ENCODE results near the gene POU2AF2. TPM values are rescaled to one million over a fixed set of nuclear protein-coding genes. Genes with fewer than 3 reads are reported as not detected.

Gene POU2AF2, protein sequence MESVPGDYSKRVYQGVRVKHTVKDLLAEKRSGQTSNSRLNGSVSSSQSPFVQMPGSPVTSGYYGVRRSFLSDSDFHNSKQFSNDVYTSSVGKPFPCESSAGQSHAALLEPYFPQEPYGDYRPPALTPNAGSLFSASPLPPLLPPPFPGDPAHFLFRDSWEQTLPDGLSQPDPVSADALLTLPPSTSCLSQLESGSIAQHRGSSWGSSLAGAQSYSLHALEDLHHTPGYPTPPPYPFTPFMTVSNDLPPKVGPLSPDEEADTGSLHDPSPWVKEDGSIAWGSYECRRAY
- polyA plus RNA-seq (not detected in 2 replicates), polyA minus RNA-seq (not detected in 2 replicates)

DNA sequence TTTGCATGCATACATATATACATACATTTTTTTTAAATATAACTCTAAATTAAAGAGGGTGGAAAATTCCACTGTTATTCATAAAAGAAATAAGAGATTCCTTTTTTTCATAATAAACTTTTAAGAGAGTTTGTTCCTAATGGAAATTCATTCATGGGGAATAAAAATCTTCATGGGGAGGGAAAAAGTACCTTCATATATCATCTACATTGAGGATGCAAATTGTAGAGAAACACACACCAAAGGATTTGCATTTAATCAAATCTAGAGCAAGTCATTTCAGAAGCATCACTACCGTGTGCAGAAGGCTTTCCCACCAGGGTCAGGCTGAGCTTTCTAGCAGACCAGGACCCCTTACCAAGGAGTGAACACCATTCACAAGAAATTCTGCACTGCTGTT, at the start of gene POU2AF2:
Gene POU2AF2 (plus strand): TSS at position 301 of the 400 bp plus-strand sequence. CDS start 129 bp downstream, outside the sequence.
- no peaks in the 10 kb centered on the region for H3F3A ChIP-seq (ENCODE audit: insufficient read depth, low read length, poor library complexity, severe bottlenecking)
- H3K4me2 ChIP-seq (ENCODE audit: low read length), result no peak within 1 kb of the TSS
- H3K27ac ChIP-seq (ENCODE audit: low read length), result no peak within 1 kb of the TSS
- no peaks in the 10 kb centered on the region for H3K9me2 ChIP-seq (ENCODE audit: insufficient read depth, low read length)
- no peaks in the 10 kb centered on the region for H3K36me3 ChIP-seq (ENCODE audit: insufficient read depth, low read length)
- no peak within 1 kb of the TSS for H3K9ac ChIP-seq (ENCODE audit: low read length)
- H3K9me3 ChIP-seq (ENCODE audit: low read length), result no peaks in the 10 kb centered on the region
- H3K27me3 ChIP-seq (ENCODE audit: insufficient read depth, low read depth, low read length), result no peaks in the 10 kb centered on the region
- no peak for TF ChIP-seq MXI1 (conservative IDR thresholded peaks at IDR 0.05; ENCODE audit: poor library complexity, severe bottlenecking)
- TF ChIP-seq, protein P1, sequence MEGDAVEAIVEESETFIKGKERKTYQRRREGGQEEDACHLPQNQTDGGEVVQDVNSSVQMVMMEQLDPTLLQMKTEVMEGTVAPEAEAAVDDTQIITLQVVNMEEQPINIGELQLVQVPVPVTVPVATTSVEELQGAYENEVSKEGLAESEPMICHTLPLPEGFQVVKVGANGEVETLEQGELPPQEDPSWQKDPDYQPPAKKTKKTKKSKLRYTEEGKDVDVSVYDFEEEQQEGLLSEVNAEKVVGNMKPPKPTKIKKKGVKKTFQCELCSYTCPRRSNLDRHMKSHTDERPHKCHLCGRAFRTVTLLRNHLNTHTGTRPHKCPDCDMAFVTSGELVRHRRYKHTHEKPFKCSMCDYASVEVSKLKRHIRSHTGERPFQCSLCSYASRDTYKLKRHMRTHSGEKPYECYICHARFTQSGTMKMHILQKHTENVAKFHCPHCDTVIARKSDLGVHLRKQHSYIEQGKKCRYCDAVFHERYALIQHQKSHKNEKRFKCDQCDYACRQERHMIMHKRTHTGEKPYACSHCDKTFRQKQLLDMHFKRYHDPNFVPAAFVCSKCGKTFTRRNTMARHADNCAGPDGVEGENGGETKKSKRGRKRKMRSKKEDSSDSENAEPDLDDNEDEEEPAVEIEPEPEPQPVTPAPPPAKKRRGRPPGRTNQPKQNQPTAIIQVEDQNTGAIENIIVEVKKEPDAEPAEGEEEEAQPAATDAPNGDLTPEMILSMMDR (IDR thresholded peaks at IDR 0.05; ENCODE audit: poor library complexity, severe bottlenecking), result no peak
- no peak for TF ChIP-seq EP300 (conservative IDR thresholded peaks at IDR 0.05; ENCODE audit: poor library complexity, severe bottlenecking)
- no peak for TF ChIP-seq POLR2AphosphoS5 (IDR thresholded peaks at IDR 0.05)
- TF ChIP-seq, protein P2, sequence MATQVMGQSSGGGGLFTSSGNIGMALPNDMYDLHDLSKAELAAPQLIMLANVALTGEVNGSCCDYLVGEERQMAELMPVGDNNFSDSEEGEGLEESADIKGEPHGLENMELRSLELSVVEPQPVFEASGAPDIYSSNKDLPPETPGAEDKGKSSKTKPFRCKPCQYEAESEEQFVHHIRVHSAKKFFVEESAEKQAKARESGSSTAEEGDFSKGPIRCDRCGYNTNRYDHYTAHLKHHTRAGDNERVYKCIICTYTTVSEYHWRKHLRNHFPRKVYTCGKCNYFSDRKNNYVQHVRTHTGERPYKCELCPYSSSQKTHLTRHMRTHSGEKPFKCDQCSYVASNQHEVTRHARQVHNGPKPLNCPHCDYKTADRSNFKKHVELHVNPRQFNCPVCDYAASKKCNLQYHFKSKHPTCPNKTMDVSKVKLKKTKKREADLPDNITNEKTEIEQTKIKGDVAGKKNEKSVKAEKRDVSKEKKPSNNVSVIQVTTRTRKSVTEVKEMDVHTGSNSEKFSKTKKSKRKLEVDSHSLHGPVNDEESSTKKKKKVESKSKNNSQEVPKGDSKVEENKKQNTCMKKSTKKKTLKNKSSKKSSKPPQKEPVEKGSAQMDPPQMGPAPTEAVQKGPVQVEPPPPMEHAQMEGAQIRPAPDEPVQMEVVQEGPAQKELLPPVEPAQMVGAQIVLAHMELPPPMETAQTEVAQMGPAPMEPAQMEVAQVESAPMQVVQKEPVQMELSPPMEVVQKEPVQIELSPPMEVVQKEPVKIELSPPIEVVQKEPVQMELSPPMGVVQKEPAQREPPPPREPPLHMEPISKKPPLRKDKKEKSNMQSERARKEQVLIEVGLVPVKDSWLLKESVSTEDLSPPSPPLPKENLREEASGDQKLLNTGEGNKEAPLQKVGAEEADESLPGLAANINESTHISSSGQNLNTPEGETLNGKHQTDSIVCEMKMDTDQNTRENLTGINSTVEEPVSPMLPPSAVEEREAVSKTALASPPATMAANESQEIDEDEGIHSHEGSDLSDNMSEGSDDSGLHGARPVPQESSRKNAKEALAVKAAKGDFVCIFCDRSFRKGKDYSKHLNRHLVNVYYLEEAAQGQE (IDR thresholded peaks at IDR 0.05; ENCODE audit: borderline replicate concordance), result no peak
- no peak for TF ChIP-seq RAD21 (conservative IDR thresholded peaks at IDR 0.05)
- TF ChIP-seq TAF1 (IDR thresholded peaks at IDR 0.05; ENCODE audit: low read depth), result no peak
- TF ChIP-seq SMC3 (conservative IDR thresholded peaks at IDR 0.05; ENCODE audit: poor library complexity), result no peak
- TF ChIP-seq EZH2 (IDR thresholded peaks at IDR 0.05; ENCODE audit: borderline replicate concordance, insufficient read depth, low read length, poor library complexity, severe bottlenecking), result no peak
- no peak within 1 kb of the TSS for H2AFZ ChIP-seq (ENCODE audit: low read depth, low read length)
- no peak within 1 kb of the TSS for H3K4me3 ChIP-seq (ENCODE audit: low read length)
- H3K79me2 ChIP-seq (replicated peaks; ENCODE audit: insufficient read depth, low read length), result no peaks in the 10 kb centered on the region
- no peaks in the 10 kb centered on the region for H4K20me1 ChIP-seq (ENCODE audit: insufficient read depth)

DNA sequence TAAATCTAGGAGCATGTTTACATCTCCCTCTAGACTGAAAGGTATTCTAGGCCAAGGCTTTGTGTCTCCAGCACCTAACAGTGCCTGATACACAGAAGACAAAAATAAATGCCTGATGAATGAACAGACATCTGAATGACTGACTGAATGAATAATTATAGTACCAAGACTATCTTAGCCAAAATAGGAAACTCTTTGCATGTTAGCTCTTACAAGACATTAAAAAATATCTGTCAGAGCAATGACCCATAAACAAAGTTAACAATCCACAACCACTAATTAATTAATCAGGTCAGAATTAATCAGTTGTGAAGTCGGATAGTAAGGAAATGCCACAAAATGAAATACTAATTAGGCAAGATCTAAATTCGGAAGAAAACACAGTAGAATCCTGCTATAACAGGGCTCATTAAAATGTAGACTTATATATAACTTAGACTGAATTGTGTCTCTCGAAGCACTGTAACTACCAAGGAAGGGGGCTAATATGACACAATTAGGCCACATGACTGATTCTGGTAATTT, 45.5 kb upstream of the POU2AF2 start:
- Histone ChIP-seq H2AFZ (ENCODE audit: low read depth, low read length) (no peak overlapping the region), H4K20me1 (ENCODE audit: insufficient read depth) (no peaks in the 10 kb centered on the region), H3K4me3 (ENCODE audit: low read length) (no peak overlapping the region), H3K9ac (ENCODE audit: low read length) (no peak overlapping the region), H3F3A (ENCODE audit: insufficient read depth, low read length, poor library complexity, severe bottlenecking) (no peaks in the 10 kb centered on the region), H3K9me3 (ENCODE audit: low read length) (no peaks in the 10 kb centered on the region), H3K9me2 (ENCODE audit: insufficient read depth, low read length) (no peaks in the 10 kb centered on the region), H3K27ac (ENCODE audit: low read length) (no peak overlapping the region), H3K36me3 (ENCODE audit: insufficient read depth, low read length) (no peaks in the 10 kb centered on the region), H3K4me2 (ENCODE audit: low read length) (no peak overlapping the region), H3K79me2 (replicated peaks; ENCODE audit: insufficient read depth, low read length) (no peaks in the 10 kb centered on the region), H3K27me3 (ENCODE audit: insufficient read depth, low read depth, low read length) (no peaks in the 10 kb centered on the region)
- TF ChIP-seq TAF1 (IDR thresholded peaks at IDR 0.05; ENCODE audit: low read depth), result no peak
- no peak for TF ChIP-seq EP300 (conservative IDR thresholded peaks at IDR 0.05; ENCODE audit: poor library complexity, severe bottlenecking)
- TF ChIP-seq SMC3 (conservative IDR thresholded peaks at IDR 0.05; ENCODE audit: poor library complexity), result no peak
- no peak for TF ChIP-seq EZH2 (IDR thresholded peaks at IDR 0.05; ENCODE audit: borderline replicate concordance, insufficient read depth, low read length, poor library complexity, severe bottlenecking)
- TF ChIP-seq, protein P1 (IDR thresholded peaks at IDR 0.05; ENCODE audit: poor library complexity, severe bottlenecking), result no peak
- no peak for TF ChIP-seq RAD21 (conservative IDR thresholded peaks at IDR 0.05)
- TF ChIP-seq, protein P2 (IDR thresholded peaks at IDR 0.05; ENCODE audit: borderline replicate concordance), result no peak
- no peak for TF ChIP-seq MXI1 (conservative IDR thresholded peaks at IDR 0.05; ENCODE audit: poor library complexity, severe bottlenecking)
- TF ChIP-seq POLR2AphosphoS5 (IDR thresholded peaks at IDR 0.05), result no peak
